Measurements from ENCODE around the gene CENATAC.
"Not testable (repeated sequence)": the region's sequence is repeated elsewhere in the genome, so short reads cannot be mapped to it uniquely, and the experiment has no call there.

Gene CENATAC

GRCh38 chr11:119056421-119056999 is 58.6 kb downstream of the CENATAC start:
- Histone ChIP-seq H3K27ac (peak overlapping the region; percentile 74 to 95), H3K4me3 (peak overlapping the region; percentile 98)
- DNase-seq (ENCODE audit: low spot score) = peak; percentile 79
- TF ChIP-seq CTCF (IDR thresholded peaks at IDR 0.05) = no peak

DNA sequence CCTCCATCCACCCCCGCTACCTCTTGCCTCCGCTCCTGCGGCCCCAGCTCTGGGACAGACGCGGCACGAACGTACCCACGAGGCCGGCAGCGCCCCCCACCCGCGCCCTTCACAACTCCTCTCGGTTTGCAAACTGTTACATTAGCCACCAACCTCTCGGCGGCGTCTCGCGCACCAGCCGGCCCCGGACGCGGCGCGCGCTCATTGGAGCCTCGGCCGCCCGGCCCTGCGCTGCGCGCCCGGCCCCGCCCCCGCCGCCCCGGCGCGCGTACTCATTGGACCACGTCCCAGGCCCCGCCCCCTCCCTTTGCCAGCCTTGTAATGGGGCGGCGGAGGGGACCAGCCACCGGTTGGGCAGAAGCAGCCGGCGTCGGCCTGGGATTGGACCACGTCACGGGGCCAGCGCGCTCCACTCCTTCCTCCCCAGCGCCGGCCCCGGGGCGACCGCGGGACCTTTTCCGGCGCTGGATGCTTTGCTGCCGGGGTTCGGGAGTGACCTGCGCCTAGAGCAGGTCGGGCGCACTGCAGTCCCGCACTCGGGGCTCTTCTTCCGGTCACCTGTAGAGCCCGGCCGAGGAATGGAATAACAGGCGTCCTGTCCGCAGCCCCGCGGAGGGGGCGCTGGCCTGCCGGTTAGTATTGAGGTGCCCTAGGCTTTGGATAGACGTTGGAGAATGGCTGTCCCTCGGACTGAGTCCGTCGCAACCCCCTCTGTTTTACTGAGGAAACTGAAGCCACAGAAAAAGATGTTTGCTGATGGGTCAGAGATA is 59.2 kb downstream of the CENATAC start, which contains the start of gene HYOU1:
Gene HYOU1, minus strand, starts transcription at position 206 of the 770 bp plus-strand sequence. CDS start 1,045 bp downstream, outside the sequence.
- Histone ChIP-seq H3K27ac (peak within 1 kb of the TSS; percentile 81 to 95), H3K4me3 (peak within 1 kb of the TSS; percentile 98)
- TF ChIP-seq CTCF (IDR thresholded peaks at IDR 0.05) = no peak
- peak; percentile 98 for DNase-seq (ENCODE audit: low spot score)

DNA sequence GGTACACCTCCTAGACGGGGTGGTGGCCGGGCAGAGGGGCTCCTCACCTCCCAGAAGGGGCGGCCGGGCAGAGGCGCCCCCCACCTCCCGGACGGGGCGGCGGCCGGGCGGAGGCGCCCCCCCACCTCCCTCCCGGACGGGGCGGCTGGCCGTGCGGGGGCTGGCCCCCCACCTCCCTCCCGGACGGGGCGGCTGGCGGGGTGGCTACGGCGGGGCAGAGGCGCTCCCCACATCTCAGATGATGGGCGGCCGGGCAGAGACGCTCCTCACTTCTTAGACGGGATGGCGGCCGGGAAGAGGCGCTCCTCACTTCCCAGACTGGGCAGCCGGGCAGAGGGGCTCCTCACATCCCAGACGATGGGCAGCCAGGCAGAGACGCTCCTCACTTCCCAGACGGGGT is 61.2 kb downstream of the CENATAC start:
- not testable (repeated sequence) for H3K4me3 ChIP-seq; H3K27ac ChIP-seq; DNase-seq (ENCODE audit: low spot score)

DNA sequence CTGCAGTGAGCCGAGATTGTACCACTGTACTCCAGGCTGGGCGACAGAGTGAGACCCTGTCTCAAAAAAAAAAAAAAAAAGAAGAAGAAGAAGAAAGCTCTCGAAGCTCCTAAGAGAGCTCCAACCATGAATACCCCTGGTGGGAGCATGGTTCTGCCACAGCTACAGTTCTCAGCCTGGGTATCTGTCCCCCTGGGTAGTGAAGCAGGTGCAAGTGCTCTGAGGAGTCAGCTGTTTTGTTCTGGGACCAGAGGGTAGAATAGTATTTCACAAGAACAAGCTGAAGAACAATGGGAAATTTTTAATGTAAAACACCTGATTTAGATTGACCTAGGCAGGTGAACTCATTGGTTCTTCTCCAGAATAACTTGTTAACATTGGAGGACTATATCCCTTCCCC is 63.3 kb downstream of the CENATAC start:
- DNase-seq (ENCODE audit: low spot score) = no peak
- Histone ChIP-seq H3K4me3 (no peak overlapping the region), H3K27ac (no peak overlapping the region)
- no peak for TF ChIP-seq CTCF (IDR thresholded peaks at IDR 0.05)

GRCh38 chr11:119062779-119063178 is 64.8 kb downstream of the CENATAC start:
- H3K4me3 ChIP-seq = no peak overlapping the region
- peak overlapping the region in 1 of 2 donors; percentile 53 for H3K27ac ChIP-seq
- no peak for TF ChIP-seq CTCF (IDR thresholded peaks at IDR 0.05)
- DNase-seq (ENCODE audit: low spot score) = no peak

DNA sequence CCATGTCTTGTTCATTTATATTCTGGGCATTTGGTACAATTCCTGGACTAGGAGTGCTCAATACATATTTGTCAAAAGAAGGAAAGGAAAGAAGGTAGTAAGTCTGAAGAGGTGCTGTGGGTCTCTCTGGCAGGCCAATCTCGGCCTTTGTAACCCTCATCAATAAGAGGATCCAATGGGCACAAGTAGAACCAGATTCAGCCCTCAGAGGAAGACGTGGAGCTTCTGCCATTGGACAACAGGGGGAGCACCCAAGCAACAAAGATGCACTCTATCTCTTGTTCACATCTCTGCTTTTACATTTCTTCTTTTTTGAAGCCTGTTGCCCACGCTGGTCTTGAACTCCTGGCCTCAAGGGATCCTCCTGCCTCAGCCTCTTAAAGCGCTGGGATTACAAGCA is 67.4 kb downstream of the CENATAC start:
- Histone ChIP-seq H3K4me3 (no peak overlapping the region), H3K27ac (no peak overlapping the region)
- DNase-seq (ENCODE audit: low spot score) = no peak
- TF ChIP-seq CTCF (IDR thresholded peaks at IDR 0.05) = no peak
